HepG2 (cell line): Measurements from ENCODE around the gene FLYWCH1. TPM values are rescaled to one million over a fixed set of nuclear protein-coding genes. Genes with fewer than 3 reads are reported as not detected.
A peak's percentile ranks its signal among the peaks of the same experiment; 100 is the strongest.

Source experiments
- ATF2 ChIP-seq: sonication (generic); formaldehyde crosslinking; IDR thresholded peaks from 2 replicates; pipeline ENCODE4 v1.4.0; 2020; ENCODE audit warnings: missing genetic modification reagents
- HIC2 ChIP-seq: sonication (generic); formaldehyde crosslinking; IDR thresholded peaks from 2 replicates; pipeline ENCODE4 v1.9.0; 2022; ENCODE audit warnings: low read depth, missing genetic modification reagents
- NFAT5 ChIP-seq: sonication (generic); formaldehyde crosslinking; IDR thresholded peaks from 2 replicates; pipeline ENCODE4 v1.4.0; 2020; ENCODE audit warnings: missing genetic modification reagents
- PCBP2 ChIP-seq: fragments of 200-400 bp; formaldehyde crosslinking; optimal IDR thresholded peaks from 2 replicates; pipeline ENCODE3; 2018; ENCODE audit warnings: low read length, low read depth; ENCODE audit not compliant: poor library complexity, severe bottlenecking
- RCOR2 ChIP-seq: IDR thresholded peaks from 2 replicates; pipeline ENCODE4 v1.6.1; 2016; ENCODE audit warnings: missing biosample characterization, missing genetic modification reagents
- SP140L ChIP-seq: sonication (generic); formaldehyde crosslinking; IDR thresholded peaks from 2 replicates; pipeline ENCODE4 v1.4.0; 2020; ENCODE audit warnings: missing genetic modification reagents, borderline replicate concordance
- THYN1 ChIP-seq: sonication (generic); formaldehyde crosslinking; IDR thresholded peaks from 2 replicates; pipeline ENCODE4 v1.8.1; 2023; ENCODE audit warnings: low read depth, mild to moderate bottlenecking, moderate library complexity, missing genetic modification reagents, borderline replicate concordance
- ZBTB44 ChIP-seq: sonication (generic); formaldehyde crosslinking; IDR thresholded peaks from 2 replicates; pipeline ENCODE4 v1.4.0; 2020; ENCODE audit warnings: missing genetic modification reagents
- ZNF280D ChIP-seq: sonication (generic); formaldehyde crosslinking; IDR thresholded peaks from 2 replicates; pipeline ENCODE4 v1.5.1; 2020; ENCODE audit warnings: mild to moderate bottlenecking, missing genetic modification reagents
- ZNF432 ChIP-seq: sonication (generic); formaldehyde crosslinking; IDR thresholded peaks from 2 replicates; pipeline ENCODE4 v1.5.0; 2020; ENCODE audit warnings: missing genetic modification reagents, mild to moderate bottlenecking, borderline replicate concordance
- ZNF569 ChIP-seq: sonication (generic); formaldehyde crosslinking; IDR thresholded peaks from 2 replicates; pipeline ENCODE4 v1.5.0; 2020; ENCODE audit warnings: mild to moderate bottlenecking, missing genetic modification reagents, moderate library complexity, borderline replicate concordance
- ZNF660 ChIP-seq: sonication (generic); formaldehyde crosslinking; IDR thresholded peaks from 2 replicates; pipeline ENCODE4 v1.5.1; 2020; ENCODE audit warnings: mild to moderate bottlenecking, low read depth, missing genetic modification reagents, borderline replicate concordance
- ZNF772 ChIP-seq: sonication (generic); formaldehyde crosslinking; IDR thresholded peaks from 2 replicates; pipeline ENCODE4 v1.5.0; 2020; ENCODE audit warnings: mild to moderate bottlenecking, missing genetic modification reagents
- polyA plus RNA-seq, 8 experiments: library from polyadenylated mRNA; depleted of rRNA in 3 of 8; stranded (reverse) in 7 of 8; unstranded in 1 of 8; fragments of >200 nt; fragmentation: Illumina TruSeq in 4 of 8; extraction: Trizol in 4 of 8; gene quantifications; 2 replicates each; pipeline versions ENCODE4 v1.2.1 to v1.2.3, GENCODE V29; 2011 to 2016; ENCODE audit warnings: low read depth in 4 of 8, missing spikeins in 1 of 8, mixed read lengths in 1 of 8; ENCODE audit not compliant: insufficient read depth in 1 of 8
- total RNA-seq, 5 experiments: library from RNA; depleted of rRNA; stranded (reverse); fragments of >200 nt; fragmentation: Illumina TruSeq; extraction: Trizol; gene quantifications; 2 replicates each; pipeline ENCODE4 v1.2.3, GENCODE V29; 2016; ENCODE audit warnings: low read depth in 1 of 5

The FLYWCH1 gene
- total and polyA plus RNA-seq, 2 of the 13 experiments (the other 11 are each of a cell fraction or from before 2014, with no cell fraction given): 7.3 to 12.4 TPM

GRCh38 chr16:2980227-2981176, 68.8 kb downstream of the FLYWCH1 start, which contains the start of gene PKMYT1 (continued):
- TF ChIP-seq ZBTB44 (CRISPR knock-in tag) (no peak), ATF2 (CRISPR knock-in tag) (no peak), ZNF660 (CRISPR knock-in tag) (no peak), RCOR2 (CRISPR knock-in tag) (no peak), HIC2 (CRISPR knock-in tag) (no peak), ZNF280D (CRISPR knock-in tag) (no peak; the same call in 1 of the 2 replicates), ZNF772 (peak; percentile 28; the same call in 1 of the 2 replicates), ZNF569 (CRISPR knock-in tag) (no peak), SP140L (CRISPR knock-in tag) (no peak), ZNF432 (CRISPR knock-in tag) (no peak), THYN1 (no peak), PCBP2 (no peak), NFAT5 (CRISPR knock-in tag) (no peak)
